NCI-H1694 treated with DMSO at 0.1 percent for 48 hours (cell line): ENCODE results near the gene MED25.

Experiments used
- DNase-seq: peaks from one replicate; lab custom pipeline; 2025; lab: John Stamatoyannopoulos, UW

Gene MED25

DNA sequence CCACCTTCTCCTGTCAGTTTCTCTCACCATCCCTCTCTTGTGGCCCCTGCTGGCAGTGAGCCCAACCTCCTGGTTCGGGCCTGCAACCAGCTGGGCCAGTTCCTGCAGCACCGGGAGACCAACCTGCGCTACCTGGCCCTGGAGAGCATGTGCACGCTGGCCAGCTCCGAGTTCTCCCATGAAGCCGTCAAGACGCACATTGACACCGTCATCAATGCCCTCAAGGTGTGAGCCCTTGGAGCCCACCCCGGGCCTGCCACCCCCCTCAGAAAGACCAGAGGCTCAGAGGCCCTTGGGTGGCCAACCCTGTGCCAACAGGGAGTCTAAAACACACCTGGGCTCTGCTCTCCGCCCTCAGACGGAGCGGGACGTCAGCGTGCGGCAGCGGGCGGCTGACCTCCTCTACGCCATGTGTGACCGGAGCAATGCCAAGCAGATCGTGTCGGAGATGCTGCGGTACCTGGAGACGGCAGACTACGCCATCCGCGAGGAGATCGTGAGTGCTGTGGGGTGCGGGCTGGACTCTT is 18.8 kb upstream of the MED25 start:
- DNase-seq, result no peak

DNA sequence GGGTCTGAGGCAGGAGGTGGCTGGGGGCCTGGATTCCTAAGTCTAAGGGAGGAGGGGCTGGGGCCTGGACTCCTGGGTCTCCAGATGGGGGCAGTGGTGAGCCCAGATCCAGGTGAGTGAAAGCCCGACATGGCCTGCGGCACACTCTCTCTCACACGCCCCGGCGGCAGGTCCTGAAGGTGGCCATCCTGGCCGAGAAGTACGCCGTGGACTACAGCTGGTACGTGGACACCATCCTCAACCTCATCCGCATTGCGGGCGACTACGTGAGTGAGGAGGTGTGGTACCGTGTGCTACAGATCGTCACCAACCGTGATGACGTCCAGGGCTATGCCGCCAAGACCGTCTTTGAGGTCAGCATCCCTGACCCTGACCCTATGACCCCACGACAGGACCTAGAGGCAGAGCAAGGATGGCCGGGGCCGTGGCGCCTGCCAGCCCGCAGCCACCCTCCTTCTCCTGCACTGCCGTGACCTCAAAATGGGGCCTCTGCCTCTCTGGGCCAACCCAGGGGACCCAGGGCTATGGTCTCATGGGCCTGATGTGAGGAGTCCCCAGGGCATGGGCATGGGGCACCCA is 18.2 kb upstream of the MED25 start:
- DNase-seq, result no peak

DNA sequence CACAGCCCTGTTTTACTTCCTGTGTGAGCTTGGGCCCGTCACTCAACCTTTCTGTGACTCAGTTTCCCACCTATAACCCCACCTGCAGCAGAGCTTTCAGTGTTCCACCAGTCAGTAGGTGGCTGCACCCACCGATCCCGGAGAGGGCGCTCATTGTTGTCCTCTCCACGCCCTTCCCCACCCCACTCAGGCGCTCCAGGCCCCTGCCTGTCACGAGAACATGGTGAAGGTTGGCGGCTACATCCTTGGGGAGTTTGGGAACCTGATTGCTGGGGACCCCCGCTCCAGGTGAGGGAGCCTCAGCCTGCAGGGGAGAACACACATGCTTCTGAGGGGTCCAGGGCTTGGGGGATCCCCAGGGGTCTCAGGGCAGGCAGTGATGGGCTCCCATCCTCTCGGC is 17.3 kb upstream of the MED25 start:
- no peak for DNase-seq

DNA sequence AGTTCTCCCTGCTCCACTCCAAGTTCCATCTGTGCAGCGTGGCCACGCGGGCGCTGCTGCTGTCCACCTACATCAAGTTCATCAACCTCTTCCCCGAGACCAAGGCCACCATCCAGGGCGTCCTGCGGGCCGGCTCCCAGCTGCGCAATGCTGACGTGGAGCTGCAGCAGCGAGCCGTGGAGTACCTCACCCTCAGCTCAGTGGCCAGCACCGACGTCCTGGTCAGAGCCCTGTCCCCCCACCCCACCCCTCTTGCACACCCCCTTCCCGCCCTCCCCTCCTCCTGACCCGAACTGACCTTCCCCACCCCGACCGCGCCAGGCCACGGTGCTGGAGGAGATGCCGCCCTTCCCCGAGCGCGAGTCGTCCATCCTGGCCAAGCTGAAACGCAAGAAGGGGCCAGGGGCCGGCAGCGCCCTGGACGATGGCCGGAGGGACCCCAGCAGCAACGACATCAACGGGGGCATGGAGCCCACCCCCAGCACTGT is 16.6 kb upstream of the MED25 start:
- no peak for DNase-seq

DNA sequence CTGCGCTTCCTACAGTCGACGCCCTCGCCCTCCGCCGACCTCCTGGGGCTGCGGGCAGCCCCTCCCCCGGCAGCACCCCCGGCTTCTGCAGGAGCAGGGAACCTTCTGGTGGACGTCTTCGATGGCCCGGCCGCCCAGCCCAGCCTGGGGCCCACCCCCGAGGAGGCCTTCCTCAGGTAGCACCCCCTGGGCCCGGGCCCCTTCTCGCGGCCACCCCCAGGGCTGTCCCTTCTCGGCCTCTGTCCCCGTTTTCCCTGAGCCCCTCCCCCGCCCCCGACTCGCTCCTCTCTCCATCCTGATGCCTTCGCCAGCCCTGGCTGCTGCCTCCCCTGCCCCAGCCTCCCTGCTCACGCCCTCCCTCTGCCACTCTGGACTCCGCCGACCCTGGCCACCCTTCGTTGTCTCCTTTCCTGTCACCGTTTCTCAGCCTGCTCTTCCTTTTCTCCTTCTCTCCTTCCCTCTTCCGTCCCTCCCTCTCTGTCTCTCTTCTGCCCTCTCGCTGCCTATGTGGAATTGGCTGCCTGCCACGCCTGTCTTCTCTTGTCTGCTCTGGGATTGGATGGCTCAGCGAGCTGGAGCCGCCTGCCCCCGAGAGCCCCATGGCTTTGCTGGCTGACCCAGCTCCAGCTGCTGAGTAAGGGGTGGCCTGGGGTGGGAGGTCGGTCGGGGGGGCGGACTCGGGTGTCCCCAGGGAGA is 16.0 kb upstream of the MED25 start:
- DNase-seq, result peak; percentile 85

DNA sequence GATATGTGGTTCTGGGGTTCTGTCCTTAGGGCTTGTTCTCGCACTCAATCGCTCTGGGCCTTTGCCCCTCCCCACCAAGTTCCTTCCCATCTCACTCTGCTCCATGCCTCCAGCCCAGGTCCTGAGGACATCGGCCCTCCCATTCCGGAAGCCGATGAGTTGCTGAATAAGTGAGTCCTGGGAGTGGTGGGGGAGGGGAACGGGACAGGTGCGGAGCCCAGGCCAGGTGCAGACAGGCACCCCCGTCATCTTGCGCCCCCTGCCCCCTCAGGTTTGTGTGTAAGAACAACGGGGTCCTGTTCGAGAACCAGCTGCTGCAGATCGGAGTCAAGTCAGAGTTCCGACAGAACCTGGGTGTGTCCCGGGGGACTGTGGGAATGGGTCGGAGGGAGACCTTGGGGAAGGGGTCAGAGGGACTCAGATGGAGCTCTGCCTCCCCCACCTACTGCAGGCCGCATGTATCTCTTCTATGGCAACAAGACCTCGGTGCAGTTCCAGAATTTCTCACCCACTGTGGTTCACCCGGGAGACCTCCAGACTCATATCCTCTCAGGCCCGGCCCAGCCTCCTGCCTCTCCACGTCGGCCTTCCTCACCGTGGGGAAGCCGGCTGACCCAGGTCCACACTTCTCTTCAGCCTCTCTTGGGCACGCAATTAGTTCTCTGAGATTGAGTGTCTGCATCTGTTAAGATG is 15.1 kb upstream of the MED25 start:
- DNase-seq, result no peak

DNA sequence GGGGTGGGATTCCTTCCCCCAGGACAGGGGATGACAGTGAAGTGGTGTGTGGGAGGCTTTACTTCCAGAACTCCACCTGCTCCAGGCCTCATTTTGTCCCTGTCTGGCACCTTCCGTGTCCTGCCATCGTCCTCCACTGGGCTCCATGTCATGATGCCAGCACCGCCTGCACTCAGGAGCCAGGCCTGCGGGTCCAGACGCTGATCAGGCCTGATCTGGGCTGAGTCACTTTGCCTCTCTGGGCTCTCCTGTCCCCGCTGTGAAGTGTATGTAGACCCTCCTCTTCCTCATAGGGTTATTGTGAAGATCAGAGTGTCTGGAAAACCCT is 14.6 kb upstream of the MED25 start:
- no peak for DNase-seq

DNA sequence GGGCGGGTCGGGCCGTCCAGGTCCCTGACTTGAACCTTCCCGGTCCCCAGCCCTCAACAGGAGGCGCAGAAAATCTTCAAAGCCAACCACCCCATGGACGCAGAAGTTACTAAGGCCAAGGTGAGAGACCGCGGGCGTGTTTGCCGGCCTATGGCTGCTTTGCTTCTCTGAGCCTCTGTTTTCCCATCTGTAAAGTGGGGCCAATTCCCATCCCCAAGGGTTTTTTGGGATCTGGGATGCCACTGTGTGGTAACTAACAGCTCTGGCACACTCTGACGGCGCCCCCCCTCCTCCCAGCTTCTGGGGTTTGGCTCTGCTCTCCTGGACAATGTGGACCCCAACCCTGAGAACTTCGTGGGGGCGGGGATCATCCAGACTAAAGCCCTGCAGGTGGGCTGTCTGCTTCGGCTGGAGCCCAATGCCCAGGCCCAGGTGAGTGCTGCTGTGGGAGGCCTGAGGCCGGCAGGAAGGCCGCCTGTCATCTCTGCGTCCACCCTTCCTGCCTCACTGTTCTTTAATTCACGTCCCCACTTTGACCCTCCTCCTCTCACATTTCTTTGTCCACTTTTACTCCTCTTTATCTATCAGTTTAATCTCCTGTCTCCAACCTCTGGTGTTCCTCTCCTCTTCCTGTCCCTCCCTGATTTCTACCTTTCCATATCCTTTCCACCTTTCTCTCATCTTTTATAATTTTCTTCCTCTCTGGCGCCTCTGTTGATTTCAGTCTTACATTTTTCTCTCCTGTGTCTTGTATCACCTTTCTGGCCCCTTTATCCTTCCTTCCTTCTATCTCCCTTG is 12.1 kb upstream of the MED25 start:
- no peak for DNase-seq

DNA sequence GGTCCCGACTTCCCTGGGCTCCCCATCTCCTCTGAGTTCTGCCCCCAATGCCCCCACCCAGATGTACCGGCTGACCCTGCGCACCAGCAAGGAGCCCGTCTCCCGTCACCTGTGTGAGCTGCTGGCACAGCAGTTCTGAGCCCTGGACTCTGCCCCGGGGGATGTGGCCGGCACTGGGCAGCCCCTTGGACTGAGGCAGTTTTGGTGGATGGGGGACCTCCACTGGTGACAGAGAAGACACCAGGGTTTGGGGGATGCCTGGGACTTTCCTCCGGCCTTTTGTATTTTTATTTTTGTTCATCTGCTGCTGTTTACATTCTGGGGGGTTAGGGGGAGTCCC is 11.5 kb upstream of the MED25 start:
- DNase-seq, result no peak

DNA sequence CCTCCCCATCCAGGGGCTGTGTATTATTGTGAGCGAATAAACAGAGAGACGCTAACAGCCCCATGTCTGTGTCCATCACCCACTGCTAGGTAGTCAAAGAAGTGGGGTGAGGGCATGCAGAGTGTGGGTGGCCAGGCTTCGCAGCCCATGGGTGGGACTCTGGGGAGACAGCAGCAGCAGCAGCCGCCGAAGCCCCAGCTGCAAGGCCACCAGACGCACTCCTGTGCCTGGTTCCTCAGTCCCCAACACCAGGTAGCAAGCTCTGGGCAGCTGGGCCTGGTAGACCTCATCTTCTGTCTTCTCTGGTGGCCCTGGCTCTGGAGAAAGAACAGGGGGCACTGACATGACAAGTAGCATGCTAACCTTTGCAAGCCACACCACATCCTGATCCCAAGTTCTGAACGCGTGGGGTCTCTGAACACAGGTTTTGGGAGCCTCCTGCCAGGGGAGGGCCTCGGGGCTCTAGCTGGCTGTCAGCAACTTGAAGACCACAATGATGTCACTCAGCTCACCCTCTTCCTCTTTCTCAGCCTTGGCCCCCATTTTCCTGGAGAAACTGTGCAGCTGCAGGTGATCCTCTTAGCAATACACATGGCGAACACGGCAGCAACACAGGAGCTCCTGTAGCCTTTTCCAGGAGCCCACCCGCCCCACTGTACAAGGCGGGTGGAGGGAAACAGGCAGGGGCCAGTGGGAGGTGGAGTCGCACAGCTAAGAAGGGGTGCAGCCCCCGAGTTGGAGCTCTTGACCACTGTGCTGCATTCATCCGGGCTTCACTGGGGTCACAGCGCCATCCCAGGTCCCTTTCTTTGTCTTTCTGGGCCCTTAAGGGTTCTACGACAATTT is 10.8 kb upstream of the MED25 start:
- DNase-seq, result no peak

DNA sequence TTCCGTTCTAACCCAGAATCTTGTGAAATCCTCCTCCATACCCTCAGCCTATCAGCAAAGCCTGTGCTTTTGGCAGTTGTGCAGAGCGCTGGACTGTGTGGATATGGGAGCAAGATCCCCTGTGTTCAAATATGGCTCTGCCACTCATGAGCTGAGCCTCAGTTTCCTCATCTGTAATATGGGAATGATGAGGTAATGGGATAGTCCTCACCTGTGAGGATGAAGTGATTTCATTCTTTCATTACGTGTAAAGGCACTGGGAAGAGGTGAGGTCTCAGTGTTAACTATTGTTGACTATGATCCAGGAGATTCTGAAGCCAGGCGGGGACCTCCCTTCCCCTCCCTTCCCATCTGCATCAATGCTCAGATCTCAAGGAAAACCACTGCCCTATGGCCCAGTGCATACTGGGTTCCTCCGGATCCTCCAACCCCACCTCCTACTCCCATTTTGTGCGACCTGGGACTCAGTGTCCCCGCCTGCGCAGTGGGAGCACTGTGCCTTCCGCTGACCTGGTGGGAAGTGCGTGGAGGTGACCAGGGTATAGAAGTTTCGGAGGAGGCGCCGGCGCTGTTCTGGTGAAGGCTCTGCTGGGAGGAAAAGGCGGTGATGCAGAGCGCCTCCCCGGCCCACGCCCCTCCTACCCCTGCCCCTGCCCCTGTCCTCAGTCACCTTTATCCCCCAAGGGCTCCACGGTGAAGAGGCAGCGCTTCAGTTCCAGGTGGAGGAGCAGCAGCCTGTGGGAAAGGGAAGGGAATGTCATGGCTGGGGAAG is 10.0 kb upstream of the MED25 start:
- no peak for DNase-seq

DNA sequence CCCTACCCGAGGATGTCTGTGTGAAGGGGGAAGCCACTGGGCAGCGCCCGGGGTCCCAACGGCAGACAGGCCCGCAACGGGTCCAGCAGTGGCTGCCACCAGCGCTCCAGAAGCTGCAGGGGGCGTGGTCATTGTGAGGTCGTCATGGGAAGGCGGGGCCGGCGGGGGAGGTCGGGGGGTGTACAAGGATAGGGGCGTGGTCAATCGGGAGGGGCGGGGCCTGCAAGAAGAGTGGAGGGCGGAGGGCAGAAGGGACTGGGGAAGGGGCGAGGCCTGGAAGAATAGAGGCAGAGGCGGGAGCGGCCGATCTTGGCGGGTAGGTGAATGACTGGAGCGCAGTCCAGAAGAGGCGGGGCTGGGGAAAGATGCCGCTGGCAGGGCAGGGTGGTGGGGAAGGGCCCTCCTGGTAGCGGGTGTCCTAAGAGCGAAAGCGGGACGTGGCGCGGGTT is 9.4 kb upstream of the MED25 start:
- DNase-seq, result peak; percentile 36

DNA sequence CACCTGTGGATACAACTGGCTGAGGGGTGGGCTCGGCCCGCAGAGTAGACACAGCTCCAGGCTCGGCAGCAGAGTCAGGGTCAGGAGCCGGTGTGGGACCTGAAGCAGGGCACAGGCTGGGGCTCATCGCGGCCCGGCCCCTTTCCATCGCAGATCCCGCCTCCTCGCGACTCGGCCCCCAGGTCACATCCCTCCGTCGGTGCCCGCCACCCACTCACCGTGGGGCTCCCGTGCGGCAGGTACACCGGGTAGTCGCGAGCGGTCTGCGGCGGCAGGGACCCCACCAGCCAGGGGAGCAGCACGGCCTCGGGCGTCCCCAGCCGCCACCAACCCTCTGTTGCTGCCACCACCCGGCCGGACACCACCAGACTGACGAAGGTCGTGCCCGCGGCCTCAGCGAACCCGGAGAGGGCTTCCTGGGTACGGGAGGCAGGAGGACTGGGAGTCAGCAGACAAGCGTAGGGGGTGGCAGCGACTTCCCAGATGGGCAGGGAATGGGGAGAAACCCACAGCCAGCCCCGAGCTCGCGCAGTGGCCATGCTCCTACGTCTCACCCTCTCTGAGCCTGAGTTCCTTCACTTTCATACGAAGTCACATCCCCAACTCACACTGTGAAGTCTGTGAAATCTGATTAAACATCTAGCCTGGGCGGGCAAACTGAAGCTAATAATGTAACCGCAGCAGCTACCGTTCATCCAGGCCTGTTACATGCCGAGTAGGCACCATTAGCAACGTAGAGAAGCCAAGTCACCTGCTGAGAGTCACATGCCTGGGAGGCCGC is 8.7 kb upstream of the MED25 start:
- DNase-seq, result peak; percentile 36

DNA sequence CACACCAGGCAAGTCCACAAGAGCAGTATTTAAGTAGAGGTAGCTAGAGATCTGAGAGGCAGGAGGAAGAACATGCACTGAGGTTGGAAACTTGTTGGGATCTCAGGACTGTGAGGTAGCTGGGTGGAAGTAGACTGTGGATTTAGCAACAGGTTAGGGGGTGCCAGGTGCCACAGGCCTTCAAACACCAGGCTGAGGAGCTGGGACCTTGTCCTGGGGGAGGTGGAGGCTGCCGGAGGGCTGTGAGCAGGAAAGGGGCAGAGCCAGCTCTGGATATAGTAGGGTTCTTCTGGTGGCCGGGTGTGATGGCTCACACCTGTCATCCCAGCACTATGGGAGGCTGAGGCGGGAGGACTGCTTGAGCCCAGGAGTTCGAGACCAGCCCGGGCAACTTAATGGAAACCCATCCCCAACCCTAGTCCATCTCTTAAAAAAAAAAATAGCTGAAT is 8.1 kb upstream of the MED25 start:
- DNase-seq, result no peak

DNA sequence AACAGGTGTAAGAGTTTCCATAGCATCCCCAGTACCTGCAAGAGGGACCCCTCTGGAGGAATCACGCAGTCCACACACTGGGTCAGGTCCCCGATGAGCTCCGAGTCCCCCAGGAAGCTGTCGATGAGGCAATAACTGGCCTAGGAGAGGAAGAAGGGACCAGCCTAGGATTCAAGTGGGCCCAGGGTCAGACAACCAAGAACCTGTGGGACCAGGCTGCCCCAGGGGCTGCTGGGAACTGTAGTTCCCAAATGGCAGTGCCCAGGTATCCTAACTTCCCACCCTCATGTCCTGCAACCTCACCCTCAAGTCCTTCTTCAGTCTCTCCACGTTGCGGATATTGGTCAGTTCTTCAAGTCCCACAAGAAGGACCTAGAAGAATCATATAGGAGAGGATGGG is 6.8 kb upstream of the MED25 start:
- no peak for DNase-seq

DNA sequence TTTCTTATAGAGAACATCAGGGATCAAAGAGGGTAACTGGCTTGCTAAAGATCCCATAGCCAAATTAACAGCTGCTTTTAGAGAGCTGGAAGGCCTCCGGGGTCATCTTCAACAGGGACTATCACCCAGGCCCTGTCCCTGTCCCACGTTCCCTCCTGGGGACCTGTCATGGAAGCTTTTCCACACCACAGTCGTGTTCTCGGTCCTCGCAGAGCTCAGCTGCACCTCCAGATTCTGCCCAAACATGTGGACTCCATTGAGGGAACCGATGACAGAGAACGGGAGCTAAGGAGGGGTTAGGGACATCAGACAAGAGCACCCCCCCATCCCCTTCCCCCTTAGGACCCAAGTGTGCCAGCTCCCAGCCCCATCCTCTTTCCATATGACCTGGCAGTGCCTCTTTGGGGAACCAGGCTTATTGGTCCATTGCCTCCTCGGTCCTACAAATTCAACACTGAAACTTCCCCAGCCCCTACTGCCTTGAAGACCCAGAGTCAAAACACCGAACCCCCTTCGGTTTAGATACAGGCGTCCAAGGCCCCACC is 5.6 kb upstream of the MED25 start:
- DNase-seq, result no peak

DNA sequence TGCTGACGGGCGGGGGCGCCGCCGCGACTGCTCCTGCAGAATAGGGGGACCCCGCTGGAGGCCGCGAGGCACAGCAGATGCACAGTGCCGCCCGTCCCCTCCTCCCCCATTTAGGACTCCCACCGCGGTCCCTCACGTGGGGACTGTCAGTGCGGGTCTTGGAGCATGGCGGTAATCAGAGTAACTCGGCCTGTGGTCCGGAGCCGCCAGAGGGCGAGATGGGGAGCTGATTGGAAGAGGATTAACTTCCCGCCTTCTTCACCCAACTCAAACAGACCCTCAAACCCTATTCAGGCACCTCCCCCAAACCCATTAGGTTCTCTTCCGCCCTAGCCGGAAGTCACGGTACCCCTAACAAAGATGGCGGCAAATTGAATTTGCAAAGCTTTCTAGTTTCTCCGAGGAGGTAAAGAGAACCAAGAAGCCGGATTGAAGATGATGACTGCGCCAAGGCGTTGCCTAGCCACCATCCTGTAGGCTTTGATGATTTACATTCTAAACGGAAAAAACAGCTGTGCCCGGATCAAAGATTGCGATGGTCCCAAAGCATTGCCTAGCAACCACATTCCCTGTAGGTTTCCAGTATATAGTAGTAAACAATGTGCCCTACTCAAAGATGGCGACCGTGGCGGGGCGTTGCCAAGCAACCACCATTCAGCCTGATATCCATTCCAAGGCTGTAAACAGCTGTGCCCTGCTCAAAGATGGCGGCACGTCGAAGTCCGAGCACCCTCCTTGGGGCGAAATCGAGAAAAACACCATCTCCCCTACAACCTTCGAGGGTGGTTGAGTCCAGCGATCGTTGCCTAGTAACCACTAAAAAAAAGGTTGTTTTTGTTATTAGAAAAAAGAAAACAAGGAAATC is 4.9 kb upstream of the MED25 start, which contains the start of gene FUZ:
TSS of gene FUZ (minus strand) at position 296 of the 865 bp plus-strand sequence. CDS start at position 110, 186 bp downstream.
- peak; percentile 97 for DNase-seq

DNA sequence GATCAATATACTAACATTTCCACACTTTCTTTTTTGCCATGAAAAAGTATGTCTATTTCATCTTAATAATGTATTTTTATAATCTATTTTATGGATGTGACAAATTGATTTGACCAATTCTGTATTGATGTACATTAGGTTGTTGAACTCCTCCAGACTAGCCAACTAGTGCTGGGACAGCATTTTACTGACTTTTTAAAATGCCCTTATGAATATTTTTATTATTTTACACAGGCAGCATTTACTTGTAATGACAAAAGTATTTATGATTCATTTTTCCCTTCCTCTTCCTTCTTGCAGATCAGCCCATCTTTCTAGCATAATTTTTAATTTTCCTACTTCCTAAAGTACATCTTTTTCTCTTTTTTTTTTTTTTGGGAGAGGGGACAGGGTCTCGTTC is 4.1 kb upstream of the MED25 start:
- DNase-seq, result no peak
